ENCODE data around the gene DOHH. TPM values are rescaled to one million over a fixed set of nuclear protein-coding genes. Genes with fewer than 3 reads are reported as not detected.

The DOHH gene
- total RNA-seq, 4 donors from 2014 or later, result 19.5 to 37.5 (median 25.8) TPM

GRCh38 chr19:3477951-3478350 lies 22.5 kb downstream of the DOHH start:
- Histone ChIP-seq H3K36me3 (no peaks in the 10 kb centered on the region), H3K4me1 (peaks cover 0 to 27% (median 0%) of the 10 kb centered on the region in 4 donors), H3K27ac (replicated peaks in 1 of 4) (no peak overlapping the region), H3K4me3 (no peak overlapping the region), H3K9me3 (no peaks in the 10 kb centered on the region), H3K27me3 (peaks cover 0 to 63% (median 25%) of the 10 kb centered on the region in 4 donors)
- 85% methylated on average over 2 of the region's 2 CpGs for WGBS
- intact Hi-C loops (cut with DNase I), result no loop called here
- no peak for TF ChIP-seq POLR2AphosphoS5 (IDR thresholded peaks at IDR 0.05)
- TF ChIP-seq POLR2A (IDR thresholded peaks at IDR 0.05; ENCODE audit: low read depth), result no peak
- no peak for TF ChIP-seq CTCF (IDR thresholded peaks at IDR 0.05)
- no peak for TF ChIP-seq EP300 (IDR thresholded peaks at IDR 0.05)
- no peak for DNase-seq (ENCODE audit: extremely low spot score)

- no peak for DNase-seq (ENCODE audit: extremely low spot score)
- no peak overlapping the region for H3K27ac ChIP-seq (replicated peaks in 1 of 4)
- H3K9me3 ChIP-seq, result no peaks in the 10 kb centered on the region
- no peak for TF ChIP-seq CTCF (IDR thresholded peaks at IDR 0.05)
- TF ChIP-seq EP300 (IDR thresholded peaks at IDR 0.05), result no peak
- TF ChIP-seq POLR2A (IDR thresholded peaks at IDR 0.05; ENCODE audit: low read depth), result no peak
- no peak for TF ChIP-seq POLR2AphosphoS5 (IDR thresholded peaks at IDR 0.05)
- peaks cover 0 to 31% (median 4%) of the 10 kb centered on the region in 4 donors for H3K4me1 ChIP-seq
- H3K36me3 ChIP-seq, result no peaks in the 10 kb centered on the region
- H3K27me3 ChIP-seq, result peaks cover 0 to 58% (median 22%) of the 10 kb centered on the region in 4 donors
- intact Hi-C loops (cut with DNase I), result no loop called here
- no peak overlapping the region for H3K4me3 ChIP-seq
Observed at GRCh38 chr19:3477506-3477905, 23.0 kb downstream of the DOHH start.

GRCh38 chr19:3476830-3477229 lies 23.6 kb downstream of the DOHH start:
- Histone ChIP-seq H3K27me3 (peaks cover 0 to 51% (median 21%) of the 10 kb centered on the region in 4 donors), H3K27ac (replicated peaks in 1 of 4) (no peak overlapping the region), H3K36me3 (no peaks in the 10 kb centered on the region), H3K4me3 (no peak overlapping the region), H3K9me3 (no peaks in the 10 kb centered on the region), H3K4me1 (peaks cover 0 to 38% (median 10%) of the 10 kb centered on the region in 4 donors)
- TF ChIP-seq POLR2AphosphoS5 (IDR thresholded peaks at IDR 0.05), result no peak
- TF ChIP-seq CTCF (IDR thresholded peaks at IDR 0.05), result no peak
- no peak for TF ChIP-seq POLR2A (IDR thresholded peaks at IDR 0.05; ENCODE audit: low read depth)
- no peak for TF ChIP-seq EP300 (IDR thresholded peaks at IDR 0.05)
- intact Hi-C loops (cut with DNase I), result no loop called here
- DNase-seq (ENCODE audit: extremely low spot score), result no peak
- 76% methylated on average over 2 of the region's 2 CpGs for WGBS

- Histone ChIP-seq H3K36me3 (no peaks in the 10 kb centered on the region), H3K4me1 (peaks cover 0 to 49% (median 20%) of the 10 kb centered on the region in 4 donors), H3K9me3 (no peaks in the 10 kb centered on the region), H3K27me3 (peaks cover 0 to 38% (median 9%) of the 10 kb centered on the region in 4 donors), H3K27ac (replicated peaks in 1 of 4) (no peak overlapping the region), H3K4me3 (no peak overlapping the region)
- 88% methylated on average over 4 of the region's 4 CpGs for WGBS
- DNase-seq (ENCODE audit: extremely low spot score), result no peak
- no peak for TF ChIP-seq CTCF (IDR thresholded peaks at IDR 0.05)
- intact Hi-C loops (cut with DNase I), result loop anchor here (2.0 kb wide), 1 partner anchor 171 kb away; no protein-coding TSS in a partner anchor
Observed at GRCh38 chr19:3475449-3475848, 25.0 kb downstream of the DOHH start.

- TF ChIP-seq EP300 (IDR thresholded peaks at IDR 0.05) (no peak), CTCF (IDR thresholded peaks at IDR 0.05) (no peak), POLR2AphosphoS5 (IDR thresholded peaks at IDR 0.05) (no peak), POLR2A (IDR thresholded peaks at IDR 0.05; ENCODE audit: low read depth) (no peak)
- no peak overlapping the region for H3K27ac ChIP-seq (replicated peaks in 1 of 4)
- 79% methylated on average over 2 of the region's 2 CpGs for WGBS
- no peak for DNase-seq (ENCODE audit: extremely low spot score)
- peaks cover 0 to 29% (median 2%) of the 10 kb centered on the region in 4 donors for H3K27me3 ChIP-seq
- H3K9me3 ChIP-seq, result no peaks in the 10 kb centered on the region
- H3K4me1 ChIP-seq, result peaks cover 0 to 48% (median 23%) of the 10 kb centered on the region in 4 donors
- intact Hi-C loops (cut with DNase I), result loop anchor here (2.0 kb wide), 1 partner anchor 170 kb away; no protein-coding TSS in a partner anchor
- no peaks in the 10 kb centered on the region for H3K36me3 ChIP-seq
- H3K4me3 ChIP-seq, result no peak overlapping the region
Observed at GRCh38 chr19:3474614-3475013, 25.9 kb downstream of the DOHH start.

Measured in esophagus muscularis mucosa (tissue), 4 donors.